ENCODE measurements around the gene CMSS1.
A peak's percentile ranks its signal among the peaks of the same experiment; 100 is the strongest.

CMSS1 gene

GRCh38 chr3:99867594-99868310 is 50.1 kb downstream of the CMSS1 start:
- H3K36me3 ChIP-seq (ENCODE audit: insufficient read depth, low read length), result no peaks in the 10 kb centered on the region
- TF ChIP-seq EZH2phosphoT487 (IDR thresholded peaks at IDR 0.05; ENCODE audit: borderline replicate concordance) (no peak), CTCF (conservative IDR thresholded peaks at IDR 0.05; ENCODE audit: low read length) (no peak)
- no peaks in the 10 kb centered on the region for H3K9me3 ChIP-seq (ENCODE audit: insufficient read depth, low read depth, low read length)
- no peak overlapping the region for H2AFZ ChIP-seq (ENCODE audit: low read length)
- H3K9ac ChIP-seq (ENCODE audit: low read depth, low read length, poor library complexity, severe bottlenecking), result no peak overlapping the region
- H3K79me2 ChIP-seq (ENCODE audit: insufficient read depth, low read length), result no peaks in the 10 kb centered on the region
- no peaks in the 10 kb centered on the region for H3K27me3 ChIP-seq (ENCODE audit: insufficient read depth, low read length, poor library complexity, severe bottlenecking)
- peaks cover 43% of the 10 kb centered on the region for H3K4me1 ChIP-seq (ENCODE audit: insufficient read depth, low read length, poor library complexity, severe bottlenecking)
- H3K4me2 ChIP-seq (ENCODE audit: low read depth, low read length, poor library complexity, severe bottlenecking), result peak overlapping the region; percentile 6
- H3K9me2 ChIP-seq (replicated peaks; ENCODE audit: low read depth, low read length), result no peaks in the 10 kb centered on the region
- H3K4me3 ChIP-seq (ENCODE audit: low read length, poor library complexity, severe bottlenecking), result no peak overlapping the region
- 0 out of 2 replicates have a peak, but pooled peaks cover 3% of the 10 kb centered on the region for H3F3A ChIP-seq (ENCODE audit: low read depth)
- peaks cover 3% of the 10 kb centered on the region for H4K20me1 ChIP-seq (ENCODE audit: insufficient read depth, low read length, poor library complexity, severe bottlenecking)

- Histone ChIP-seq H3K36me3 (ENCODE audit: insufficient read depth, low read length) (no peaks in the 10 kb centered on the region), H2AFZ (ENCODE audit: low read length) (no peak overlapping the region), H3K9me3 (ENCODE audit: insufficient read depth, low read depth, low read length) (no peaks in the 10 kb centered on the region), H3K4me2 (ENCODE audit: low read depth, low read length, poor library complexity, severe bottlenecking) (peak overlapping the region; percentile 6), H3K9ac (ENCODE audit: low read depth, low read length, poor library complexity, severe bottlenecking) (no peak overlapping the region), H3K79me2 (ENCODE audit: insufficient read depth, low read length) (no peaks in the 10 kb centered on the region), H3K9me2 (replicated peaks; ENCODE audit: low read depth, low read length) (no peaks in the 10 kb centered on the region), H3K27me3 (ENCODE audit: insufficient read depth, low read length, poor library complexity, severe bottlenecking) (no peaks in the 10 kb centered on the region), H3K4me3 (ENCODE audit: low read length, poor library complexity, severe bottlenecking) (no peak overlapping the region), H3K4me1 (ENCODE audit: insufficient read depth, low read length, poor library complexity, severe bottlenecking) (peaks cover 48% of the 10 kb centered on the region), H3F3A (ENCODE audit: low read depth) (0 out of 2 replicates have a peak, but pooled peaks cover 3% of the 10 kb centered on the region), H4K20me1 (ENCODE audit: insufficient read depth, low read length, poor library complexity, severe bottlenecking) (peaks cover 3% of the 10 kb centered on the region)
- no peak for TF ChIP-seq EZH2phosphoT487 (IDR thresholded peaks at IDR 0.05; ENCODE audit: borderline replicate concordance)
- TF ChIP-seq CTCF (conservative IDR thresholded peaks at IDR 0.05; ENCODE audit: low read length), result no peak
These were observed 50.6 kb downstream of the CMSS1 start for GRCh38 chr3:99868311-99868646.

GRCh38 chr3:99869621-99870020 is 52.0 kb downstream of the CMSS1 start:
- H3K9me2 ChIP-seq (replicated peaks; ENCODE audit: low read depth, low read length), result no peaks in the 10 kb centered on the region
- peaks cover 3% of the 10 kb centered on the region for H4K20me1 ChIP-seq (ENCODE audit: insufficient read depth, low read length, poor library complexity, severe bottlenecking)
- no peaks in the 10 kb centered on the region for H3K27me3 ChIP-seq (ENCODE audit: insufficient read depth, low read length, poor library complexity, severe bottlenecking)
- no peaks in the 10 kb centered on the region for H3K36me3 ChIP-seq (ENCODE audit: insufficient read depth, low read length)
- no peak overlapping the region for H2AFZ ChIP-seq (ENCODE audit: low read length)
- no peak overlapping the region for H3K4me3 ChIP-seq (ENCODE audit: low read length, poor library complexity, severe bottlenecking)
- H3K9me3 ChIP-seq (ENCODE audit: insufficient read depth, low read depth, low read length), result no peaks in the 10 kb centered on the region
- H3K4me2 ChIP-seq (ENCODE audit: low read depth, low read length, poor library complexity, severe bottlenecking), result no peak overlapping the region
- H3K79me2 ChIP-seq (ENCODE audit: insufficient read depth, low read length), result no peaks in the 10 kb centered on the region
- TF ChIP-seq EZH2phosphoT487 (IDR thresholded peaks at IDR 0.05; ENCODE audit: borderline replicate concordance) (no peak), CTCF (conservative IDR thresholded peaks at IDR 0.05; ENCODE audit: low read length) (no peak)
- 0 out of 2 replicates have a peak, but pooled peaks cover 3% of the 10 kb centered on the region for H3F3A ChIP-seq (ENCODE audit: low read depth)
- peaks cover 52% of the 10 kb centered on the region for H3K4me1 ChIP-seq (ENCODE audit: insufficient read depth, low read length, poor library complexity, severe bottlenecking)
- H3K9ac ChIP-seq (ENCODE audit: low read depth, low read length, poor library complexity, severe bottlenecking), result no peak overlapping the region

Data from Loucy (cell line).